ENCODE data around the gene MSI2.

GRCh38 chr17:57624386-57624785 lies 368.1 kb downstream of the MSI2 start:
- TF ChIP-seq, protein P1, sequence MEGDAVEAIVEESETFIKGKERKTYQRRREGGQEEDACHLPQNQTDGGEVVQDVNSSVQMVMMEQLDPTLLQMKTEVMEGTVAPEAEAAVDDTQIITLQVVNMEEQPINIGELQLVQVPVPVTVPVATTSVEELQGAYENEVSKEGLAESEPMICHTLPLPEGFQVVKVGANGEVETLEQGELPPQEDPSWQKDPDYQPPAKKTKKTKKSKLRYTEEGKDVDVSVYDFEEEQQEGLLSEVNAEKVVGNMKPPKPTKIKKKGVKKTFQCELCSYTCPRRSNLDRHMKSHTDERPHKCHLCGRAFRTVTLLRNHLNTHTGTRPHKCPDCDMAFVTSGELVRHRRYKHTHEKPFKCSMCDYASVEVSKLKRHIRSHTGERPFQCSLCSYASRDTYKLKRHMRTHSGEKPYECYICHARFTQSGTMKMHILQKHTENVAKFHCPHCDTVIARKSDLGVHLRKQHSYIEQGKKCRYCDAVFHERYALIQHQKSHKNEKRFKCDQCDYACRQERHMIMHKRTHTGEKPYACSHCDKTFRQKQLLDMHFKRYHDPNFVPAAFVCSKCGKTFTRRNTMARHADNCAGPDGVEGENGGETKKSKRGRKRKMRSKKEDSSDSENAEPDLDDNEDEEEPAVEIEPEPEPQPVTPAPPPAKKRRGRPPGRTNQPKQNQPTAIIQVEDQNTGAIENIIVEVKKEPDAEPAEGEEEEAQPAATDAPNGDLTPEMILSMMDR (conservative IDR thresholded peaks at IDR 0.05; ENCODE audit: low read length), result no peak
- no peak for TF ChIP-seq EZH2phosphoT487 (IDR thresholded peaks at IDR 0.05; ENCODE audit: borderline replicate concordance)
